Heart left ventricle (tissue), 16 donors: ENCODE measurements around the gene UTY. TPM values are rescaled to one million over a fixed set of nuclear protein-coding genes. Genes with fewer than 3 reads are reported as not detected.
"Not testable (repeated sequence)": the region's sequence is repeated elsewhere in the genome, so short reads cannot be mapped to it uniquely, and the experiment has no call there.

Source experiments
- ATAC-seq, 4 donors: fragments of 200-7000 bp; cut with Tn5 transposase; one replicate each; pipeline ENCODE4 v1.9.1; 2020 to 2022; ENCODE audit warnings: moderate library complexity in 4 of 4, mild to moderate bottlenecking in 3 of 4, moderate number of reproducible peaks in 1 of 4
- DNase-seq, 5 donors: peaks; one replicate each; pipeline ENCODE4 v3.0.0-alpha.2; 2020
- H3K27ac ChIP-seq, 12 donors: fragments of 200-600 bp; sonication (generic) in 4 of 12; one replicate each; pipeline versions ENCODE4 v1.5.0 to v1.8.0; 2016 to 2022; ENCODE audit warnings: mild to moderate bottlenecking in 2 of 12
- H3K27me3 ChIP-seq, 9 donors: fragments of 200-600 bp; sonication (generic) in 2 of 9; one replicate each; pipeline versions ENCODE4 v1.5.1 to v1.8.0; 2016 to 2022; ENCODE audit warnings: mild to moderate bottlenecking in 3 of 9
- H3K36me3 ChIP-seq, 9 donors: fragments of 200-600 bp; sonication (generic) in 2 of 9; one replicate each; pipeline versions ENCODE4 v1.5.0 to v1.8.0; 2018 to 2022; ENCODE audit warnings: mild to moderate bottlenecking in 2 of 9
- H3K4me1 ChIP-seq, 12 donors: fragments of 200-600 bp; sonication (generic) in 4 of 12; one replicate each; pipeline versions ENCODE4 v1.5.0 to v1.8.0; 2016 to 2022; ENCODE audit warnings: mild to moderate bottlenecking in 3 of 12
- H3K4me3 ChIP-seq, 12 donors: fragments of 200-600 bp; sonication (generic) in 4 of 12; one replicate each; pipeline versions ENCODE4 v1.5.0 to v1.8.0; 2017 to 2022; ENCODE audit warnings: mild to moderate bottlenecking in 9 of 12, moderate library complexity in 4 of 12
- H3K9me3 ChIP-seq, 12 donors: fragments of 200-600 bp; sonication (generic) in 4 of 12; one replicate each; pipeline versions ENCODE4 v1.5.0 to v1.8.0; 2016 to 2022; ENCODE audit warnings: mild to moderate bottlenecking in 1 of 12
- CTCF ChIP-seq, 12 donors: fragments of 200-600 bp; sonication (generic) in 4 of 12; IDR thresholded peaks; one replicate each; pipeline versions ENCODE4 v1.5.0 to v1.8.0; 2018 to 2022; ENCODE audit warnings: antibody characterized with exemption in 12 of 12, mild to moderate bottlenecking in 5 of 12
- POLR2A ChIP-seq, 2 donors: fragments of 450-650 bp; IDR thresholded peaks; one replicate each; pipeline ENCODE4 v1.6.1; 2017; ENCODE audit warnings: antibody characterized with exemption in 2 of 2, mild to moderate bottlenecking in 2 of 2, moderate library complexity in 2 of 2
- WGBS, 4 donors: extraction: QIAGEN DNeasy Blood & Tissue Kit in 2 of 4; methylation state at CpG; one replicate each; pipeline versions ENCODE4 v1.1.5 to v1.1.7; 2013 to 2018; 5-methylcytosine and 5-hydroxymethylcytosine counted together
- intact Hi-C, 10 donors: fragments of 100-400 bp; cut with DNase I; formaldehyde crosslinking; loops; one replicate each; pipeline versions ENCODE4 v1.11.1 to v1.14.2; 2022
- polyA plus RNA-seq, 2 donors: library from polyadenylated mRNA; stranded (reverse); fragments of 200-250 nt; gene quantifications; one replicate each; pipeline ENCODE4 v1.2.3, GENCODE V29; 2013
- total RNA-seq, 9 donors: library from RNA; depleted of rRNA in 2 of 9; stranded (reverse); fragments of >200 nt in 2 of 9; fragmentation: NEBNext Ultra II Directional in 3 of 9; extraction: Animal tissue kit (Norgen Biotek cat#: 25700) in 3 of 9; gene quantifications; one replicate each; pipeline versions ENCODE4 v1.1.0 to v1.2.4, GENCODE V29; 2016 to 2023
- donor health status: ischemic (EF 13 %, LVEDD 7.1; RV severe dilation, severe dysfunction).
- donor health status: healthy with polysubstance abuse.
- donor health status: DM: no; HTN: yes; CAD: no.
- donor health status: DM: no; HTN: no; CAD: no.
- donor health status: ischemic (EF 25% LVEDD 6.9; RV normal size, moderate dysfunction).
- donor health status: ischemic (EF 25% LVEDD 5.7; RV mildly dilated, moderate dysfunction).
- donor health status: healthy.
- donor health status: DM: yes; HTN: yes; CAD: no.
- donor health status: ischemic (EF 35%, LVEDD 5.7; RV mildly dilated, moderate dysfunction).
- donor health status: nonischemic (EF 11% LVEDD 7.7; RV severe dilation, severe dysfunction).
- donor health status: DM: yes; HTN: yes; CAD: no.
- donor health status: PGD.
- donor health status: ischemic (EF 29% LVEDD 5.4; RV normal size, mild dysfunction).
- donor health status: nonischemic (EF 23%, LVEDD 6.1; RV moderate dilation, normal function).

Gene UTY
- total and polyA plus RNA-seq, 11 donors: 2.6 to 17.3 (median 11.3) TPM; not detected in 5

- no peak for DNase-seq
- Histone ChIP-seq H3K27ac (no peak overlapping the region), H3K27me3 (no peaks in the 10 kb centered on the region), H3K4me3 (no peak overlapping the region), H3K4me1 (peaks cover 0 to 16% (median 0%) of the 10 kb centered on the region in 12 donors), H3K9me3 (no peaks in the 10 kb centered on the region), H3K36me3 (peaks cover 0 to 14% (median 0%) of the 10 kb centered on the region in 9 donors)
- 88 to 99% methylated on average over 2 of the region's 2 CpGs; no CpG with 5 or more reads in 2 of the 4 donors for WGBS, 4 donors
- ATAC-seq: no peak
- intact Hi-C loops: no loop called here
- TF ChIP-seq CTCF (IDR thresholded peaks at IDR 0.05) (no peak), POLR2A (IDR thresholded peaks at IDR 0.05) (no peak)
Observed at GRCh38 chrY:13279561-13279960, 200.3 kb downstream of the UTY start.

GRCh38 chrY:13271706-13272105 is 208.1 kb downstream of the UTY start:
- Histone ChIP-seq H3K27ac (no peak overlapping the region), H3K4me3 (no peak overlapping the region), H3K9me3 (no peaks in the 10 kb centered on the region), H3K27me3 (no peaks in the 10 kb centered on the region), H3K36me3 (peaks cover 0 to 44% (median 0%) of the 10 kb centered on the region in 9 donors), H3K4me1 (no peaks in the 10 kb centered on the region)
- ATAC-seq (no peak), DNase-seq (no peak)
- no peak for TF ChIP-seq CTCF (IDR thresholded peaks at IDR 0.05)
- TF ChIP-seq POLR2A (IDR thresholded peaks at IDR 0.05): no peak
- intact Hi-C loops: no loop called here

- intact Hi-C loops, H3K4me3 ChIP-seq, H3K27me3 ChIP-seq, ATAC-seq, H3K9me3 ChIP-seq, DNase-seq, H3K27ac ChIP-seq: not testable (repeated sequence)
- 9% methylated on average over 4 of the region's 4 CpGs; no CpG with 5 or more reads in 2 of the 4 donors for WGBS, 4 donors
- Histone ChIP-seq H3K4me1 (peaks cover 0 to 13% (median 0%) of the 10 kb centered on the region in 12 donors), H3K36me3 (peaks cover 0 to 29% (median 0%) of the 10 kb centered on the region in 9 donors)
Observed at GRCh38 chrY:13253941-13254440, 225.8 kb downstream of the UTY start.

- Histone ChIP-seq H3K36me3 (peaks cover 0 to 37% (median 0%) of the 10 kb centered on the region in 9 donors), H3K27ac (no peak overlapping the region), H3K27me3 (no peaks in the 10 kb centered on the region), H3K9me3 (no peaks in the 10 kb centered on the region), H3K4me1 (peaks cover 0 to 13% (median 0%) of the 10 kb centered on the region in 12 donors), H3K4me3 (no peak overlapping the region)
- DNase-seq (no peak), ATAC-seq (no peak)
- TF ChIP-seq POLR2A (IDR thresholded peaks at IDR 0.05): no peak
- TF ChIP-seq CTCF (IDR thresholded peaks at IDR 0.05): no peak
- intact Hi-C loops: no loop called here
Observed at GRCh38 chrY:13250421-13250820, 229.4 kb downstream of the UTY start.

- ATAC-seq (no peak), DNase-seq (no peak)
- 94 to 95% methylated on average over 5 of the region's 5 CpGs; no CpG with 5 or more reads in 2 of the 4 donors for WGBS, 4 donors
- Histone ChIP-seq H3K27ac (no peak overlapping the region), H3K27me3 (no peaks in the 10 kb centered on the region), H3K9me3 (no peaks in the 10 kb centered on the region), H3K4me1 (no peaks in the 10 kb centered on the region), H3K36me3 (peaks cover 0 to 10% (median 0%) of the 10 kb centered on the region in 9 donors), H3K4me3 (no peak overlapping the region)
- TF ChIP-seq CTCF (IDR thresholded peaks at IDR 0.05): no peak
- no peak for TF ChIP-seq POLR2A (IDR thresholded peaks at IDR 0.05)
- intact Hi-C loops: no loop called here
Observed at GRCh38 chrY:13243716-13244115, 236.1 kb downstream of the UTY start.
